Bronchial epithelial cell (primary cell): Measurements from ENCODE around the gene NPC1L1. TPM values are rescaled to one million over a fixed set of nuclear protein-coding genes. Genes with fewer than 3 reads are reported as not detected.

Experiments
- DNase-seq: peaks from one replicate; pipeline ENCODE4 v3.0.0-alpha.2; 2010; ENCODE audit warnings: low read depth
- FAIRE-seq: peaks from 2 replicates; lab custom pipeline; 2011; peaks lifted over from hg19 to GRCh38; lab: Jason Lieb, UNC
- H3K27me3 ChIP-seq: 2 replicates; pipeline ENCODE4 v1.5.1; 2011; ENCODE audit warnings: low read length; ENCODE audit not compliant: control insufficient read depth, insufficient read depth
- H3K36me3 ChIP-seq: 2 replicates; pipeline ENCODE4 v1.5.1; 2011; ENCODE audit warnings: low read length; ENCODE audit not compliant: control insufficient read depth, insufficient read depth
- H3K4me3 ChIP-seq: 2 replicates; pipeline ENCODE4 v1.5.1; 2011; ENCODE audit warnings: mild to moderate bottlenecking, low read depth, low read length, control low read depth
- CTCF ChIP-seq: IDR thresholded peaks from 2 replicates; pipeline ENCODE4 v1.5.1; 2011; ENCODE audit warnings: mild to moderate bottlenecking, moderate library complexity, low read length, control low read depth, inconsistent platforms; ENCODE audit not compliant: insufficient read depth, severe bottlenecking
- total RNA-seq: library from RNA; depleted of rRNA; stranded (reverse); fragments of >200 nt; gene quantifications from 2 replicates; pipeline ENCODE4 v1.2.1, GENCODE V29; 2014

NPC1L1 gene
- total RNA-seq, 1 donor from 2014 or later: under 0.01 TPM

DNA sequence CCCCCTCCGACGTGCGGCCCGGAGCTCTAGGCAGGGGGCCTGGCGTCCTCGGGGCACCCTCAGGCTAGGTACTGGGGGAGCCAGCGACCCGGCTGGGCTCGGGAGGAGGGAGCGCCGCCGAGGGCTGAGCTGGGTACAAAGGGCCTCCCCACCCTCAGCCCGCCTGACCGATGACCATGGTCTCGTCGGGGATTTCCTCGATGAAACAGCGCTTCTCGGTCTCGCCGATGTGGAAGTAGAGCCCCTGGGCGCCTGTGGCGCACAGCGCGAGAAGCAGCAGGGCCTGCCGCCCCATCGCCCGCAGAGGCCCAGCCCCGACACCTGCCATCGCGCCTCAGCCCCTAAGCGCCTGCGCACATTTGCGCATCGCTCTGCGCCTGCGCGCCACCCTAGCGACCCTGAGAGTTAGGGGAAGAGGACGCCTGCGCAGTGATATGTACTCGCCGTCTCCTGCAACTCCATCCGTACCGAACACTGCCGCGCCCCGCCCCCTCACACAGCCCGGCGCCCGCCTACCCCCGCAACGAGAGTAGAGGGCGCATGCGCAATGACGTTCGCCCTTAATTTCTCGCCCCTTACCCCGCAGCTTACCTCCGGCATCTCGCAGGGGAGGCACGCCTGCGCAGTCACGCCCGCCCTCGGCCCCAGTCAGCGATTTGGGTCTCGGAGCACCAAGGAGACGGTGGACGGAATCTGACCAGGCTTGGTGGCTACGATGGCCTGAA lies 40.9 kb upstream of the NPC1L1 start, which contains the start of gene TMED4:
Gene TMED4, minus strand, starts transcription at position 353 of the 725 bp plus-strand sequence. Its CDS starts 25 bp downstream, at position 328.
- FAIRE-seq: no peak
- peaks cover 12% of the 10 kb centered on the region for H3K36me3 ChIP-seq
- no peak for TF ChIP-seq CTCF
- H3K4me3 ChIP-seq: peak within 1 kb of the TSS; percentile 96
- peak; percentile 95 for DNase-seq
- no peaks in the 10 kb centered on the region for H3K27me3 ChIP-seq

GRCh38 chr7:44580945-44581878 lies 40.1 kb upstream of the NPC1L1 start:
- H3K27me3 ChIP-seq: no peaks in the 10 kb centered on the region
- TF ChIP-seq CTCF: no peak
- DNase-seq: peak; percentile 17
- H3K36me3 ChIP-seq: peaks cover 13% of the 10 kb centered on the region
- no peak for FAIRE-seq
- peak overlapping the region; percentile 96 for H3K4me3 ChIP-seq

- H3K4me3 ChIP-seq: no peak overlapping the region
- peaks cover 19% of the 10 kb centered on the region for H3K36me3 ChIP-seq
- no peak for TF ChIP-seq CTCF
- no peaks in the 10 kb centered on the region for H3K27me3 ChIP-seq
- DNase-seq (no peak), FAIRE-seq (no peak)
Observed at GRCh38 chr7:44576228-44576627, 35.1 kb upstream of the NPC1L1 start.

- peaks cover 28% of the 10 kb centered on the region for H3K36me3 ChIP-seq
Observed at GRCh38 chr7:44575054-44575453, 33.9 kb upstream of the NPC1L1 start.

More at GRCh38 chr7:44575054-44575453, 33.9 kb upstream of the NPC1L1 start:
- FAIRE-seq (no peak), DNase-seq (no peak)
- H3K4me3 ChIP-seq: no peak overlapping the region
- H3K27me3 ChIP-seq: no peaks in the 10 kb centered on the region
- TF ChIP-seq CTCF: no peak
